HuH-7 (cell line): ENCODE data around the gene CSNK2A1.
"Not testable (repeated sequence)": the region's sequence is repeated elsewhere in the genome, so short reads cannot be mapped to it uniquely, and the experiment has no call there.

Experiments
- DNase-seq: peaks from one replicate; pipeline ENCODE4 v3.0.0; 2011; ENCODE audit warnings: low spot score

CSNK2A1 gene

DNA sequence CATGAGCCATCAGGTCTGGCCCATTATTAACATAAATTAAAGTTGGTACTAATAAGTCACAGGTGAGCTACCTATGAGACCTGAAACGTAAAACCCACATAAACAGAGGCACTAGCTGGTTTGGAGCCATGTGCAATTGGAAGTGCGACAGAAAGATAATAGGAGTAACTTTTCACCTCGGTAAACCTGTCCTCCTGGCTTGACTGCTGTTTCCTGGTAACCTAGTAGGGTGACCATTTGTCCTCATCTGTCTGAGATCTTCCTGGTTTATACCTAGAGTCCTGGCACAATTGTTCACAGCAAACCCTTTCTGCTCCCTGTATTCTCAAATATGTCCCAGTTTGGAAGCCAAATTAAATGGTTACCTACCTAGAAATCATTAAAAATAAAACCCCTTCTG, 88.6 kb downstream of the CSNK2A1 start:
- DNase-seq = no peak

DNA sequence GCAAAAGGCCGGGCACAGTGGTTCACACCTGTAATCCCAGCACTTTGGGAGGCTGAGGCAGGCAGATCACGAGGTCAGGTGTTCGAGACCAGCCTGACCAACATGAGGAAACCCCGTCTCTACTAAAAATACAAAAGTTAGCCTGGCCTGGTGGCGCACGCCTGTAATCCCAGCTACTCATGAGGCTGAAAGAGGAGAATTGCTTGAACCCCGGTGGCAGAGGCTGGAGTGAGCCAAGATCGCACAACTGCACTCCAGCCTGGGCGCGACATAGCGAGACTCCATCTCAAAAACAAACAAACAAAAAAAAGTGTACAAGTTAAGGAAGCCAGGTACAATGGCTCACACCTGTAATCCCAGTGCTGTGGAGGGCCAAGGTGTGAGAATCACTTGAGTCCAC, 91.6 kb downstream of the CSNK2A1 start:
- DNase-seq = not testable (repeated sequence)

DNA sequence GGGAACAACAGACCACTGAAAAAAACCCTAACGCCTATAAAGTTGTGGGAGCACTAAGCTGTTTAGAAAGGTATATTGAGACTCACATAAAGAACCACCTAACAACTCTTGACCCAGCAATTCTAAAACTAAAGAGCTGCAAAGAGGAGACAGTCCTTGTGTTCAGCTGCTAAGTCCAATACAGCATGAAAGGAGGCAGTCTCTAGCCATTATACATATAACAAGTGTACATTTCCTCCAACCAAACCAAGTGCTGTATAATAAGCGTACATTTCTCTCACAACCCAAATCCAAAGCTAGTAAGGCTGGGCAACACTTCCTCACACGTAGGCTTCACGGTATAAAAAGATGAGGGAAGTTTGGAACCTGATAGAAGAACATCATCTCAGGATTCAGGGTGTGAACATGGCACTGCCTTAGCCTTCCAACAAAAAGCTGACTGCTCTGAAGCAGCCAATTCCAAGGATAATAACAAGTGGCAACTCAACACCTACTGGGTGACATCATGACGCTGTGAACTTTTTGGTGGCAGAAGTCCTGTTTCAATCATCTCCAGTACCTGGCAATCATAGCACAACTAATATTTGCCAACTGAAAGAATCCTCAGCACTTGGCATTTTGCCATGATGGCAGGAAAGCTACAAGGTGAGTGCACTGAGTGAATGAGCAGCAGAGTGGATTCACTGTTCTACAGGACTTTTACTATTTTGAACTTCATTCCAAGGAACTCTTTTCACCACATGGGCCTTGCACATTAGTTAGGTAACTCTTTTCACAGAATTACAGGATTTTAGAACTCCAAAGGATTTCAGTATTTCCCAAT, 97.9 kb downstream of the CSNK2A1 start:
- DNase-seq = no peak

DNA sequence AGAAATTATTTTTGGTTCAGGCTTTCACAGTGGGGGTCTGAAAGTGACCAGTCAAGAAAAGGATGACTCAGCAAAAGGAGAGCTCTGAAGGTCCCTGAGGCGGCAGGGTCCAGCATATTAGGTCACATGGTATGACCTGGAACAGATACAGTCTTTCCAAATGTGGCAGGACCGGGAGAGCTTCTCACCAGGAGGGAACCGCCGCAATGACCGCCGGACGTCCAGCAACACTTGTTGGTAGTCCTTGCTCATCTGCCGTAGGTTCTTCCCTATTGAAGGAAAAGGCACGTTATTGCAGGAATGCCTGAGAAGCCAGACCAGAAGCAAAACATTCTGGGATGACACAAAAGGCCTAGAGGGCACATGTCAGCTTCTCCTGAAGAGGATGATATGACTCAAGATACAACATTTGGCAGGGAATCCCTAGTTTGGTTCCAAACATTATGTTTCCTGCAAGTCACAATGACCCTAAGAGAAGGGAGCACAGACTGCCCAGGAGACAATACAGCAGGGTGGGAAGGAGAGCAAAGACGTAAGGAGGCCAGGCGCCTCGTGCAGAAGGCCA, 98.6 kb downstream of the CSNK2A1 start:
- DNase-seq = no peak

DNA sequence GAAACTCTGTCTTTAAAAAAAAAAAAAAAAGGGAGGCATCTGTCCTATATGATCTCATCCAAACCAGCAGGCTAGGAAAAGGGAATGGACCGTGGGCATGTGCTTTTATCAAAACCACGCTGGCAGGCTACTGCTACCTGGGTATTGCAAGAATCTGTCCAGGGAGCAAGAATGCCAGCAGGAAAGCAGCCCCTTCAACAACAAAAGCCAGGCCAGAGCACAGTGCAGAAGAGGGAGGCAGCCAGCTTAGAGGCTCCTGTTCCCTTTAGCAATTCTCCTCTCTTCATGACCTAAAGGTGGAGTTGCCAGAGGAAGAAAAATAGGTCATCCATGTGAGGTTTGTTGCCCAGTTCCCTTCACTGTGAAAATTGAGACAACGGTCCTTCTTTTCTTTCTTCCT, 99.5 kb downstream of the CSNK2A1 start:
- DNase-seq = no peak

DNA sequence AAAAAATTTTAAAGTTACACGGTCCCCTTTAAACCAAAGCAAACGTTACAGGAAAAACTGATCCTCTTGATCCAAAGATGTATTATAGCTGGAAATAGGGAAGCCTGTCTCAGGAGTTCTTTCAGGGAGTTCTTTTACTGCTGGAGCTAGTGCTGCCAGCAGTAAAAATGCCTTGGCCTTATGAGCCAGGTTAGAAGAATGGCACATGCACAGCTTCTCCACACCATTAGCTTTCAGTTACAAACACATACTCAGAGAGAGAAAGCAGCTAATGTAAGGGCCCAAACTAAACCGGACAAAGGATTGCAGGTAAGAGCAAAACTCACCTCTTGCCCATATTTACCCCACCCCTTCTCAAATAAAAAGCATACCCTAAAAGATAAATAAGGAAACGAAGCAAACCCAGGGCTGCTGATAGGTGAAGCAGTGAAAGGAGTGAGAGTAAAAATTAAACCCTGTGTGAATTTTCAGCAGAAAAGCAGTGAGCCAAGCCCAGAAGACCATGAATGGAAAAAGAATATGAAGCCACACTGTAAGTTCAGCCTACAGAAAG, 100.3 kb downstream of the CSNK2A1 start:
- DNase-seq = no peak

DNA sequence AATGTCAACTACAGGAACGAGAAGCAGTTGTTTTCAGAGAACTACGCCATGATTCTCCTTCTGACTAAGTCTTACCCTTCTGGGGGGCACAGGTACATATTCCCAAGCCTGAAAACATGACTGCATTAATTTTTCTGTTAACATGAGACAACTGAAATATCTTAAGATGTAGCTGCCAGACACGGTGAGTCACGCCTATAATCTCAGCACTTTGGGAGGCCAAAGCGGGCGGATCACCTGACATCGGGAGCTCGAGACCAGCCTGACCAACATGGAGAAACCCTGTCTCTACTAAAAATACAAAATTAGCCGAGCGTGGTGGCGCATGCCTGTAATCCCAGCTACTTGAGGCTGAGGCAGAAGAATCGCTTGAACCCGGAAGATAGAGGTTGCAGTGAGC, 103.0 kb downstream of the CSNK2A1 start:
- no peak for DNase-seq

DNA sequence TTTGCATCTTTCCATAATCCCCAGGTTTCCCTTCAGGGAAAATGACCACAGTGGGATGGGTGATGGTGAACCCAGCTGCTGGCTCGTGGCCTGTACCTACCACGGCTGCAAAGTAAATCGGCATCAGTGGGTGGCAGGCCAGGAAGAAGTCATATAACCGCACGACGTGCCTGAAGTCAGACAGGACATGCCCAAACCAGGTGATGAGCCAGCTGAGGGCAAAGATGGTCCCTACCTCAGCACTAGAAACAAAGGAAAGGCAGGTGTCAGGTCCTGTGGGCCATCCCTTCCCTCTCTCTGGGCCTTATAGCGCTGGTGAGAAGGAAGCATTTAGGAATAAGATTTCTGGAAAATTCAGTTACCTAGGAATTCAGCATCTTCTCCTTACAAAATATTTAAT, 103.4 kb downstream of the CSNK2A1 start:
- DNase-seq = no peak

DNA sequence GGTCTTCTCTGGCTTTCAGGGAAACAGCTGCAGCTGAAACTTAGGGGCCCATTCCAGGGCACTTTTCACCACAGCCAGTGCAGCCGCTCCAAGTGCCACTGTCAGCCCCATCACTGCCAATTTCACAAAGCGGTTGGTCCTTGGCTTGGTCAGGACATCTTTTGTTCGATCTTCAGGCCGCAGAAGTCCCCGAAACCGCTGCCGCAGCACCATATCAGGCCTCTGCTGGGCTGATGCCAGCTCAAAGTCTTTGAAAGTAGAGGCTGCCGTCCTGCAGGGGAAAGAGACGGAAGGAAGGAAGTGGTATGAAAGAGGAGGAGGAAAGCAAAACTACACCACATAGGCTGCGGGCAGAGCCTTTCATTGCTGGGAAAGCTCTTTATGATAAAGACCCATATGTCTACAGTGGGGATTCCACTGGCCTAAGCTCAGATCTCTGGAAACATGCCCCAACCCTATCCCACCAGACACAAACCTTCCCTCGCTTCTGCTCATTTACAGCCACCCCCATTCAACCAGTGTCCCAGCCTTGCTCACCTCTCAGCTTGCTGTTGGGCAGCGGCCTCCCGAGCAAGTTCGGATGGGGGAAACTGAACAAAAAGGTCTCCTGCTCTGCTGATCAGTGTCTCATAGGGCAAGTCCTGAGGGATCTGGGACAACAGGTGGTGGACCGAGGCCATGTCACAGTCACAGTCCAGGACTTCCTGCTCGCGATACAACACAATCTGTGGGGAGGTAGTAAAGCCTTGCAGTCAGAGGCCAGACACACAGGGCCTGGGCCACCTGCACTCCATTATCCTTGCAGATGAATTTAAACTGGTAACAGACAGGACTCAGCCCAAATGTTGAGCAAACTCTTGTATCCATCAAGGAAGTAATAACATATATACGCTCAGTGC, 104.8 kb downstream of the CSNK2A1 start:
- DNase-seq = no peak

DNA sequence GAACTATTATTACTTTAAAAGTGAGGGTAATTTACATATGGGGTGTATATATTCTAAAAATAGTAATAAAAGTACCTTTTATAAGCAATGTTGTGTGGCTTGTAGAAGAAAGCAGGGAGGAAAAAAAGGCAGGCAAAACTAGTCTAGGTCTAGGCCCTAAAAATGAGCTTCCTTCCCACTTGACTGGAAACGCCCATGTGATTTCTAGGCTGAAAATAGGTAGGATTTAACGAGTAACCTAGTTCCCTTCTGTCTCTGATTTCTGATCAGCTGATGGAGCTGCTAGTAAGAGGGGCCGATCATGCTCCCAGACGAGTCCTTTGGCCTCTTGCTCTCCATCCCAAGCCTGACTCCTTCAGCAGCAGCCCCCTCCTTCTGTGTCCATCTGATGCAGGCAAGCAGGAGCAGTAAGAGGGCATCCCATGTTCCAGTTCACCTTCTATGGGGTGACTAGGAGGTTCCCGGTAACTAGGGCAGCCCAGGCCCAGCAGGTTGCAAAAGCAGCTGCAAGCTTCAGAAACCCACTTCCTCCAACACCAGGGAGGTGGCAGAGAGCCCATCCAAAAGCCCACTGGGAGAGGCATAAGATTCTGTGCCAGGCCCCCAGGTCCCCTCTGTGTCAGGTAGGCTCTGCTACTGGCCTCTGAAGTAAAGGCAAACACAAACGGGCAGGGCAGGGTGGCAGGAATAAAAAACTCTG, 105.7 kb downstream of the CSNK2A1 start:
- DNase-seq = no peak

DNA sequence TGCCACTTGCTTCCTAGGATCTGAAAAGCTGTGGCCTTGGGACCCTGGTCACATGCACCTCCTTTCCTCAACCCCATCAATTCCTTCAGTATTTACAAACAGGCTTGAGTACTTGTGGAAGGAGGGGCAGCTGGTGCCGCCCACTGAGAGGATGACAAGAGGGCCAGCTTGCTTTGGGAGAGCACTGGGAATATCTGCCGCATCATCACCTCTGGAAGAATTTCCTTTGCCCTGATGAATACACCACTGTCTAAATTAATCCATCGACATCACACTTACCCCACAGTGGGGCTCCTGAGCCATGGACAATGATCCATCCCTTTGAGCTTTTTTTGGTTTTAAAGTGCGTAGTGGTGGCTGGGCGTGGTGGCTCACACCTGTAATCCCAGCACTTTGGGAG, 107.1 kb downstream of the CSNK2A1 start:
- DNase-seq = no peak

DNA sequence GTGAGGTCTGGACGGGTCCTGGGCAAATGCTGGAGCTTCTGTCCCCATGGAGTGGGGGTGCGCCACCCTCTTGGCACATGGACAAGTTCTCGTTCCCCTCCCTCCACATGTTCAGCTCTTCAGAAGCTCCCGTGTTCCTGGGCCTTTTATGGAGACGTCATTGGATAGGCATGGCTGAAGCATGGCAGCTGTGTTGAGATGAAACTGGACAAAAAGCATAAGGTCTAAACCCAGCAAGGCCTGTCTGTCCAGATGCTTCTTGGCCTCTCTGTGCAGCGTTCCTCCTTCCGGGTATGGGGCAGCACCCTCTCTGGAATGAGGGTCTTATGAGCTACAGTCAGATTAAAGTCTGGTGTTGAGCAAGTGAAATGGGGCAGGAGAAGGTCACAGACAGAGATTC, 108.0 kb downstream of the CSNK2A1 start:
- DNase-seq = no peak

DNA sequence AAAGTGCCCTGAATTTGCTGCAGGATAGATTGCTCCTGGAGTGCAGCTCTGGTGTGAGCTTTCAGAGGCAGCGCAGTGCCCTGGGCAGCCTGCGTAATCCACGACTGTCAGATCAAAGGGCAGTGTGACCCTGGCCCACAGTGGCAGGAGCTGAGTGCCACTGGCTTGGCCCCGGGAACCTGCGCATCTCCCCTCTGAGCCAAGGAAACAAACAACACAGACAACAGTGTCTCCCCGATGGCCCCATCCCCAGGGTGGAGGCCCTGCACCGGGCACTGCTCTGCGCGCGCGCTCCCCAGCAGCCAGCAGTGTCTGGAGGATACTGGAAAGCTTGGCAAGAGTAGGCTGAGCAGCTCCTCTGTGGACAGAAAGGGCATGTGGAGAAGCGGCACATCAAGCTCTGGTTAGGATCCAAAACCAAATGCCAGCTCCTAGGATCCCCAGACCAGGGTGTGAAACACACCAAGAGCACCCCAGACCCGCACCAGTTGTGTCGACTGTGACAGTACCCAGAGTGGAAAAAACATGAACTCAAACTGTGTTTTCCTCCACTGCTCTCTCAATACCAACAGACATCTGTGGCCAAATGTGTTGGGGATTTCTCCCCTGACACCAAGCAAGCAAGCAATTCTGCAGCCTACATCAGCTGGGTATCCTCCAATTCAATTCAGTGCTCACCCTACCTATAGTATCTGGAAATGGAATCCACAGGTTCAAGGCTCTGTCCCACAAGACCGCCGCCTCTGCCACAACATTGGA, 108.8 kb downstream of the CSNK2A1 start:
- DNase-seq = no peak

DNA sequence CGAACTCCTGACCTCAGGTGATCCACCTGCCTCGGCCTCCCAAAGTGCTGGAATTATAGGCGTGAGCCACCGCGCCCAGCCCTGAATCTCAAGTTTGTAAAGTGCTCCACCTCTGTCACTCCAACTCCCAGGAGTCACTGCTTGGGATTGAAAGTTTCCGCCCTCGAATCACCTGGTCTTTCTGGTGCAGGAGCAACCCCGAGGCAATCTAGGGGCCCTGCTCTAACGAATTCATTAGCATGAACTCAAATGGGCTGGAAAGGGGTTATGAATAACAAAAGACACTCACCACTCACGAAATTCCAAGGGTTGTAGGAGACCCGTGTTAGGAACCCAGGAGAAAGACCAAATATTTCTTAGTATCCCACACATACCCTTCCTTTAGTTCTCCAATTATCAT, 109.4 kb downstream of the CSNK2A1 start:
- DNase-seq = no peak

DNA sequence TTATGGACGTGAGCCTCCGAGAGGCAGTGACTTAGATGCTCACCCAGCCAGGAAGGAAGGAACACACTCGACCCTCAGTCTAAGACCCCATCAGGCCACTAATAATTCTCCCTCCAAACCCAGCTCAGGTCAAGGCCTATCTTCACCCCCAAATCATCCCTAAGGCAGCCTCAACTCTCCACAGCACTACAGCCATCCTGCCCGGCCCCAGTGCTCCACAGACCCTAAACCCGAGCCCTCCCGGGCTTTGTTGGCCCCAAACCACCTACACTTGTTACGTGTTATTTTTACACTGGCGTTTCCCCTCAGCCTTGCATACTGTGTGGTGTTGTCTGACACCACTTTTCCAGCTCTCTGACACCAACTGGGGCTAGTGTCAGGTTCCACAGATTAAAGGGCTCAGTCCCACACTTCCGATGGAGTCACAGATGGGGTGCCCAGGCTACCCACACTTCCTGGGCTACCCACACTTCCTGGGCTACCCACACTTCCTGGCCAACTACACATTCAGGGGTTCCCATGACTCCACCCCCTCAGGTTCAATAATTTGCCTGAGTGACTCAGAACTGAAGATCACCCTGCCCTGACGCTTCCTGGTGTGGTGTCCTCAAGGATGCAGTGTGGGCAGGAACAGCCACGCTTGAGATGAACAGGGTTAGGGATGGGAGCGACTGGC, 110.2 kb downstream of the CSNK2A1 start:
- no peak for DNase-seq

DNA sequence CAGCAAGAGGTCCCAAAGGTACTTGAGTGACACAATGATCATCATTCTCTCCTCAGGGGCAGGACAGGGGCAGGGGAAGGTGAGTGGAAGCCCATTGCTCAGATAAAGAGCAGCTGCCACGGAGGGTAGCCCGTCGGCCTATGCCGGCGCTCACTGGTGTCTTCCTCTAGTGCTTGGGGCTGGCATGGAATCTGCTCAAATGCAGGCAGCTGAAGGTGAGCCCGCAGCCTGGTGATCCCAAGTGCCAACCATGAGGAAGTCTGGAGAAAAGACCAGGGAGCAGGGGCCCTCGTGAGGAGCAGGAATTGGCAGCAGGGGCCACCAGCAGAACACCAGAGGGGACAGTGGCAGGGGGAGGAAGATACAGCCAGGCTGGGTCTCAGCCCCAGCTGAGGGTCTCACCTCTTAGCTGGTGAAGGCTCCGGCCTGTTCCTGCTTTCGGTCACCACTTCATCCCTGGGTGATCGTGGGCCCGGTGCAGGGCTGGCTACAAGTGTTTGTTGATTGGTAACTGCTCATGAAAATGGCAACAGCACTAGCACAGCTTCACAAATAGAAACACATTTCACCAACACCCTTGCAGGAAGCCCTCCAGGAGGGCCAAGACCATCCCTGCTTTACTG, 110.8 kb downstream of the CSNK2A1 start:
- no peak for DNase-seq

DNA sequence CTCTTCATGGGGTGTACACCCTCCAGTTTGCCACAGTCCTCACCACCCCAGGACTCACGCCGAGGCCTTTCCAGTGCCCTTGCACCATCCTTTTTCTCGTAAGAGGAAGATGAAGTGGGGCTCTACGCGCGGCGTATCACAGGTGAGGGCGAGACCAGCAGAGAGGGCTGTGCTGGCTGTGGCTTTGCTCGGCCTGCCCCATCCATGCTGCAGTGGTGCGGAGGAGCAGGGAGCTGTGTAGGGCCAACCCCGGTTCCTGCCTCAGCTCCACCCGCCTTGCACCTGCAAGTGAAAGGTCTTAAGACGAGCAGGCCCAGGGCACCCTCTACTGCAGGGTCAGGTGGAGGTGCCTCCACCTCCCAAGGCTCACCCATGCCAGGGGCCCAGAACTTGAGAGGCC, 111.4 kb downstream of the CSNK2A1 start:
- no peak for DNase-seq

DNA sequence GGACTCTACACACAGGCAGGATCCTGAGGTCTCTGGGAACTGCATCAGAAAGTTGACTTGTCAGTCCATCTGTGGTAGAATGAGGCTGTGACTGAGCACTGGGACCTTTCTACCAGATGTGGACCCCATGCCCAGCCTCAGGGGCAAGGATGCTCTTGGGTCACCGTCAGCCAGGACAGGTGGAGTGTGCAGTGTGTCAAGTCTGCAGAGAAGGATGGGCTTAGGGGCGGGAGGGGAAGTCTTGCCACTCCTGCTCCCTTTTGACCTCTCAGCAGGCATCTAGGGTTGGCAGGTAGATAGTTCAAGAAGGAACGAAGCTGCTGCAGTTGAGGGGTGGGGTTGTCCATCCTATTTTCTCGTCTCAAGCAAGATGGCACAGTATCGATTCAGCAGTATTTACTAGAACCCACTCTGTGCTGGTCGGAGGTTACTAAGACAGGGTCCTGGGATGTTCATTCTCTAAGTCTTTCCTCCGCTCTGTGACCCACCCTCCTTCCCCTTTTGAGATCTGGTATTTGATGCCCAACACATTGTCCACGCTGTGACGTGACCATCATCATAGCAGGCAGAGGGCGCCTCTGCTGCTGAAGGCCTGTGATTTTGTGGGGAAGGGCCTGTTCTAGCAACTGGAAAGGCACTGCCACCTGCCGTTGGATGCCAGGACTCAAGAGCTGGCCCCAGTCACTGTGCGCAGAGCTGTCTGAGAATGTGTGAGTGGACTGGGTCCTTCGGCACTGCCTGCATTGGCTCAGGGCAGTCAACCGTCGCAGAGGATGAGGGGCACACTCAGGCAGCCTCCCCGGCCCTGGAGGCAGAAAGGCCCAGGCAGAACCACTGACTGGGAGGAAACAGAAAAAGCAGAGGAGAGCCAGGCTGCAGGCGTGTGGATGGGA, 112.3 kb downstream of the CSNK2A1 start:
- peak; percentile 95 for DNase-seq
